ENCODE data around the gene GNAS. TPM values are rescaled to one million over a fixed set of nuclear protein-coding genes. Genes with fewer than 3 reads are reported as not detected.

The GNAS gene
- total RNA-seq, 2 donors from 2014 or later, result 755 to 1,096 TPM

GRCh38 chr20:58956078-58956477 is 103.6 kb downstream of the GNAS start:
- H3K36me3 Mint-ChIP-seq (ENCODE audit: low read depth), result peaks cover 2% of the 10 kb centered on the region
- DNase-seq (no peak), ATAC-seq (no peak)
- H3K27ac Mint-ChIP-seq, result no peak overlapping the region
- H3K27me3 Mint-ChIP-seq, result peaks cover 9% of the 10 kb centered on the region
- H3K4me3 Mint-ChIP-seq, result no peak overlapping the region
- no peaks in the 10 kb centered on the region for H3K9me3 ChIP-seq (ENCODE audit: control insufficient read depth, low read length, poor library complexity, severe bottlenecking)
- no peaks in the 10 kb centered on the region for H3K4me1 Mint-ChIP-seq

GRCh38 chr20:58959652-58960051 is 107.1 kb downstream of the GNAS start:
- no peak overlapping the region for H3K27ac Mint-ChIP-seq
- peaks cover 4% of the 10 kb centered on the region for H3K36me3 Mint-ChIP-seq (ENCODE audit: low read depth)
- H3K27me3 Mint-ChIP-seq, result peaks cover 23% of the 10 kb centered on the region
- H3K4me3 Mint-ChIP-seq, result no peak overlapping the region
- no peak for DNase-seq
- ATAC-seq, result no peak
- peaks cover 4% of the 10 kb centered on the region for H3K4me1 Mint-ChIP-seq
- H3K9me3 ChIP-seq (ENCODE audit: control insufficient read depth, low read length, poor library complexity, severe bottlenecking), result no peaks in the 10 kb centered on the region

Other genes with a start within 250 kb of the GNAS start
- gene STX16, start 201.4 kb upstream of the GNAS start, total RNA-seq, result 100 to 1,000 TPM; 161 to 167 TPM
- gene NPEPL1, start 159.9 kb upstream of the GNAS start, total RNA-seq, result 10 to 100 TPM; 59.2 to 64.8 TPM
- gene GNAS-AS1, start 1.8 kb upstream of the GNAS start, total RNA-seq, result under 1 TPM in 1 of 2 donors, not detected in 1; 0.72 TPM
- 10 to 100 TPM; 71.0 to 82.3 TPM for gene NELFCD, start 128.5 kb downstream of the GNAS start, total RNA-seq
- gene CTSZ, start 154.5 kb downstream of the GNAS start, total RNA-seq, result 10 to 100 TPM; 27.4 to 30.1 TPM
- gene TUBB1, start 166.7 kb downstream of the GNAS start, total RNA-seq, result 100 to 1,000 TPM in 1 of 2 donors, 10 to 100 TPM in 1; 14.0 to 483 TPM
- gene ATP5F1E, start 179.6 kb downstream of the GNAS start, total RNA-seq, result 10 to 100 TPM; 57.8 to 84.0 TPM
- 10 to 100 TPM; 53.8 to 72.6 TPM for gene PRELID3B, start 190.1 kb downstream of the GNAS start, total RNA-seq

All from T-helper 17 cell (primary cell).